ENCODE measurements around the gene SF3B5.

The SF3B5 gene

DNA sequence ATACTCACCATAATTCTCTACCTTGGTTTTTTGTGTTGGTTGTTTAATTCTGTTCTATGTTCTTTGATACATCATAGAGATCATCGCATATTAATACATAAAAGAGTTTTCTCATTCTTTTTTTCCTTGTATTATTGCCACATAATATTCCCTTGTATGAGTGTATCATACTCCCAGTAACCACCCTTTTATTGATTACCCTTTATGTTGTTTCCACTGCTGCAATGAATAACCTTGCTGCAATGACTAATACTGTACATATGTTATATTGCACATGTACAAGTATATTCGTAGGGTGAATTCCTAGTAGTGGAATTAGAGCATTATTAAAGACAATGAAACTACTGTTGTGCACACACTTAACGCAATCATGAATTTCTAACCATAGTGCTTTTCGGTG is 9.1 kb upstream of the SF3B5 start:
- no peak overlapping the region for H3K4me3 ChIP-seq (ENCODE audit: low read depth, low read length)
- no peaks in the 10 kb centered on the region for H3K27me3 ChIP-seq (ENCODE audit: insufficient read depth, low read depth, severe bottlenecking)
- TF ChIP-seq, protein P1, sequence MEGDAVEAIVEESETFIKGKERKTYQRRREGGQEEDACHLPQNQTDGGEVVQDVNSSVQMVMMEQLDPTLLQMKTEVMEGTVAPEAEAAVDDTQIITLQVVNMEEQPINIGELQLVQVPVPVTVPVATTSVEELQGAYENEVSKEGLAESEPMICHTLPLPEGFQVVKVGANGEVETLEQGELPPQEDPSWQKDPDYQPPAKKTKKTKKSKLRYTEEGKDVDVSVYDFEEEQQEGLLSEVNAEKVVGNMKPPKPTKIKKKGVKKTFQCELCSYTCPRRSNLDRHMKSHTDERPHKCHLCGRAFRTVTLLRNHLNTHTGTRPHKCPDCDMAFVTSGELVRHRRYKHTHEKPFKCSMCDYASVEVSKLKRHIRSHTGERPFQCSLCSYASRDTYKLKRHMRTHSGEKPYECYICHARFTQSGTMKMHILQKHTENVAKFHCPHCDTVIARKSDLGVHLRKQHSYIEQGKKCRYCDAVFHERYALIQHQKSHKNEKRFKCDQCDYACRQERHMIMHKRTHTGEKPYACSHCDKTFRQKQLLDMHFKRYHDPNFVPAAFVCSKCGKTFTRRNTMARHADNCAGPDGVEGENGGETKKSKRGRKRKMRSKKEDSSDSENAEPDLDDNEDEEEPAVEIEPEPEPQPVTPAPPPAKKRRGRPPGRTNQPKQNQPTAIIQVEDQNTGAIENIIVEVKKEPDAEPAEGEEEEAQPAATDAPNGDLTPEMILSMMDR (IDR thresholded peaks at IDR 0.05; ENCODE audit: low read depth, low read length), result no peak
- H3K27ac ChIP-seq, result no peak overlapping the region
- no peaks in the 10 kb centered on the region for H3K9me3 ChIP-seq (ENCODE audit: severe bottlenecking)
- H3K36me3 ChIP-seq, result no peaks in the 10 kb centered on the region
- DNase-seq, result no peak

DNA sequence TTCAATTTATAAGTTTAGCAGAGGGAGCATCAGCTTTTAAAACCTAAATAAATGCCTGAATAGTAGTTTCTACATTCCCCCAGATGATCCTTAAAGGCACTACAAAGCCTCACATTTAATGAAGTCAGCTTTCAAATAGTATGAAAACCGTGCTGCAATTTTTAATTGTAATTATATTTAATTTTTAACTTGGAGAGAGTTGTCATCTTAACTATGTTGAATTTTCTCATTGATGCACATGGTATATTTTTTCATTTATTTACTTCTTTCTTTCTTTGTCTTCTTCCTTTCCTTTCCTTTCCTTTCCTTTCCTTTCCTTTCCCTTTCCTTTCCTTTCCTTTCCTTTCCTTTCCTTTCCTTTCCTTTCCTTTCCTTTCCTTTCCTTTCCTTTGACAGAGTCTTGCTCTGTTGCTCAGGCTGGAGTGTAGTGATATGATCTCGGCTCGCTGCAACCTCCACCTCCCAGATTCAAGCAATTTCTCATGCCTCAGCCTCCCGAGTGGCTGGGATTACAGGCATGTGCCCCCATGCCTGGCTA is 7.7 kb upstream of the SF3B5 start:
- TF ChIP-seq, protein P1 (IDR thresholded peaks at IDR 0.05; ENCODE audit: low read depth, low read length), result no peak
- no peak overlapping the region for H3K27ac ChIP-seq
- no peaks in the 10 kb centered on the region for H3K36me3 ChIP-seq
- H3K4me3 ChIP-seq (ENCODE audit: low read depth, low read length), result no peak overlapping the region
- no peak for DNase-seq
- no peaks in the 10 kb centered on the region for H3K27me3 ChIP-seq (ENCODE audit: insufficient read depth, low read depth, severe bottlenecking)
- H3K9me3 ChIP-seq (ENCODE audit: severe bottlenecking), result no peaks in the 10 kb centered on the region

DNA sequence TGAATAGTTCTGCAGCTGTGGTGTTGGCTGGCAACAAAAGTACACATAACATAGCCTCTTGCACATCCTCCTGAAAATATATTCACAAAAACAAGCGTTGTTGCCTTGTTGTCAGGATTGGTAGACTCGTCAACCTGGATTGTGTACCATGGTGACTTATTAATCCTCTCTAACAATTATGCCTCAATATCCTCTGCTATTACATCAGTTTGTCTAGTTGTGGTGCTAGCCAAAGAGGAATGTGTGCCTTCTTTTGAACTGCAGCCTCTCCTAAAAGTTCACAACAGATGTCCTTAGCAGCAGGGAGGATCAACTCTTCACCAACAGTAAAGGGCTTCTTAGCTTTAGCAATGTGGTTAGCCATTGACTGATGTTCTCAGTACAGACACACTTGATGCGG is 3.6 kb upstream of the SF3B5 start:
- TF ChIP-seq, protein P1 (IDR thresholded peaks at IDR 0.05; ENCODE audit: low read depth, low read length), result no peak
- Histone ChIP-seq H3K4me3 (ENCODE audit: low read depth, low read length) (no peak overlapping the region), H3K27ac (no peak overlapping the region), H3K36me3 (no peaks in the 10 kb centered on the region; the same call in 1 of the 2 replicates), H3K9me3 (ENCODE audit: severe bottlenecking) (no peaks in the 10 kb centered on the region), H3K27me3 (ENCODE audit: insufficient read depth, low read depth, severe bottlenecking) (no peaks in the 10 kb centered on the region)
- no peak for DNase-seq

DNA sequence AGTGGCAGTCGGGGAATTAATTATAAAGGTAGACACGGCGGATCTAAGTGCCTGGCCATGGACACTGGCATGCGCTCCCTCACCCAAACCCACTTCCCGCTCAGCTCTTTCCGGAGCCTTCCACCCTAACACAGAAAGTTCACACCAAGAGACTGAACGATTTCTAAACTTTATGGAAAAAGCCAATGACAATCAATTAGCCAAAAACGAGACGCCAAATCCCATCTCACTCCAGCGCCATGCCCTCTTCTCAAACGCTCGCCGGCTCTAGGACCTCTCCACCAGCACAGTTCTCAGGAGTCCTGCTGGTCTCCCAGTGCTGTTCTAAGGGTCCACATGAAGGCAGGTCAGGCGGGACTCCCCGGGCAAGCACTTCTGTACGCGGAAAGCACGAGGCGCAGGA is 641 bp downstream of the SF3B5 start:
- H3K36me3 ChIP-seq, result no peaks in the 10 kb centered on the region; the same call in 1 of the 2 replicates
- TF ChIP-seq, protein P1 (IDR thresholded peaks at IDR 0.05; ENCODE audit: low read depth, low read length), result no peak
- peak overlapping the region; percentile 66 for H3K27ac ChIP-seq
- H3K9me3 ChIP-seq (ENCODE audit: severe bottlenecking), result no peaks in the 10 kb centered on the region
- peak overlapping the region; percentile 56 for H3K4me3 ChIP-seq (ENCODE audit: low read depth, low read length)
- no peaks in the 10 kb centered on the region for H3K27me3 ChIP-seq (ENCODE audit: insufficient read depth, low read depth, severe bottlenecking)
- no peak for DNase-seq

DNA sequence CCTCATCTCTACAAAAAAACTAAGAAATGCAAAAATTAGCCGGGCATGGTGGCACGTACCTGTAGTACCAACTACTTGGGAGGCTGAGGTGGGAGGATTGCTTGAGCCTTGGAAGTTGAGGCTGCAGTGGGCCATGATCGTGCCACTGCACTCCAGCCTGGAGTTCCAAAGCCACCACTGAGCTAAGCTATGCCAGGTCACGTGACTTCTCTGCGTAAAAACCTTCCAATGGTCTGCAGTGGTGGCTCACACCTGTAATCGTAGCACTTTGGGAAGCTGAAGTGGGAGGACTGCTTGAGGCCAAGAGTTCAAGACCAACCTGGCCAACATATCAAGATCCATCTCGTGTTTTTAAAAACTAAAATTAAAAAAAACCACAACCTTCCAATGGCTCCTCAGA is 1.7 kb downstream of the SF3B5 start:
- DNase-seq, result no peak
- Histone ChIP-seq H3K9me3 (ENCODE audit: severe bottlenecking) (no peaks in the 10 kb centered on the region), H3K4me3 (ENCODE audit: low read depth, low read length) (no peak overlapping the region), H3K36me3 (no peaks in the 10 kb centered on the region; the same call in 1 of the 2 replicates), H3K27ac (no peak overlapping the region), H3K27me3 (ENCODE audit: insufficient read depth, low read depth, severe bottlenecking) (no peaks in the 10 kb centered on the region)
- TF ChIP-seq, protein P1 (IDR thresholded peaks at IDR 0.05; ENCODE audit: low read depth, low read length), result no peak

DNA sequence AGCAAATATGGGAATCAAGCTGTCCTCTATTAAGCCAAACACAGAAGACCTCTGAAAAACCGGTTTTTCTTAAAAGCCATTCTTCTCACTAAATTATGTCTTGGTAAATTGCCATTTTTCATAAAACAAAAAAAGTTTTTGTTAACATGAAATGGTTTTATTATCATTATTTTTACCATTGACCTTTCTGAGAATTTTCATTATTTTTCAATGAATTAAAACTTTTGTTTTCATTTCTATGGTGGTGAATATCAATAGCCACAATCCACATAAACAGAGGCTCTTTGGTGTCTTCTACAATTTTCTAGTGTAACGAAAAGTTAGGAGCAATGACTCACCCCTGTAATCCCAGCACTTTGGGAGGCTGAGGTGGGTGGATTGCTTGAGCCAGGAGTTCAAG is 2.1 kb downstream of the SF3B5 start:
- TF ChIP-seq, protein P1 (IDR thresholded peaks at IDR 0.05; ENCODE audit: low read depth, low read length), result no peak
- H3K36me3 ChIP-seq, result no peaks in the 10 kb centered on the region; the same call in 1 of the 2 replicates
- H3K9me3 ChIP-seq (ENCODE audit: severe bottlenecking), result no peaks in the 10 kb centered on the region
- no peak overlapping the region for H3K4me3 ChIP-seq (ENCODE audit: low read depth, low read length)
- no peak for DNase-seq
- no peak overlapping the region for H3K27ac ChIP-seq
- H3K27me3 ChIP-seq (ENCODE audit: insufficient read depth, low read depth, severe bottlenecking), result no peaks in the 10 kb centered on the region
